T47D (cell line): ENCODE data around the gene ZBTB7B.

Experiments
- DNase-seq, 2 experiments: peaks; one replicate each; pipeline versions ENCODE4 v3.0.0 to v3.0.0-alpha.2; 2011 to 2012; ENCODE audit warnings: low read depth in 1 of 2, low spot score in 1 of 2
- JUND ChIP-seq: IDR thresholded peaks from 2 replicates; pipeline ENCODE4 v1.6.1; 2012; ENCODE audit warnings: low read depth
- in situ Hi-C: cut with HindIII; loops from 2 replicates; pipeline ENCODE4 v1.10.0; 2016; ENCODE audit warnings: low sequenced_read_pairs, low pct_unique_long_range_greater_than_20kb

Gene ZBTB7B

DNA sequence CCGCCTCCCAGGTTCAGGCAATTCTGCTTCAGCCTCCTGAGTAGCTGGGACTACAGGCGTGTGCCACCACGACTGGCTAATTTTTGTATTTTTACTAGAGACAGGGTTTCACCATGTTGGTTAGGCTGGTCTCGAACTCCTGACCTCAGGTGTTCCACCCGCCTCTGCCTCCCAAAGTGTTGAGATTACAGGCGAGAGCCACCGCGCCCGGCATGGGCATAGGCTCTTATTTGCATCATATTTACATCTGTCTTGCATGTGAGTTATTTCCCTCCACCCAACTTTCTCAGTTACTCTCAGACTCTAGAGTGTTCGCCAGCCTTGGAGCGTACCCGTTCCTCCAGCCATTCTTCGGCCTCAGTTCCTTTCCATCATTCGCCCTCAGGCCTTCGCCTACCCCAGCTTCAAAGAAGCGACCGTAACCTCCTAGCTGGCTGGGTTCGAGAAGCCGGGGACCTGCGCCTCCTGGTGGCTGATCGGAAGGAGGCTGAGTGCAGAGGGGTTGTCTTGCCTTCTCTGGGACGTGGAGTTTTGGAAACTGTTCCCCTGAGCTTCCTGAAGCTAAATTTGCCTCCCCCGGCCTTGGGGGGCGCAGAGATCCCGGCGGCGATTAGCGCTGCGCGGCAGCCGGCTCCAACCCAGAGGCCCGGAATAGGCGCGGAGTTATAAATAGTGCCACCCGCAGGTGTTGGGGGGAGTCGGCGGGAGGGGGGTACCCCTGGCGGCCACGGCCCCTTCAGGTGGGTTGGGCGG lies 3.6 kb upstream of the ZBTB7B start:
- no peak for TF ChIP-seq JUND
- in situ Hi-C loops = no loop called here
- peak; percentile 68 to 88 for DNase-seq

DNA sequence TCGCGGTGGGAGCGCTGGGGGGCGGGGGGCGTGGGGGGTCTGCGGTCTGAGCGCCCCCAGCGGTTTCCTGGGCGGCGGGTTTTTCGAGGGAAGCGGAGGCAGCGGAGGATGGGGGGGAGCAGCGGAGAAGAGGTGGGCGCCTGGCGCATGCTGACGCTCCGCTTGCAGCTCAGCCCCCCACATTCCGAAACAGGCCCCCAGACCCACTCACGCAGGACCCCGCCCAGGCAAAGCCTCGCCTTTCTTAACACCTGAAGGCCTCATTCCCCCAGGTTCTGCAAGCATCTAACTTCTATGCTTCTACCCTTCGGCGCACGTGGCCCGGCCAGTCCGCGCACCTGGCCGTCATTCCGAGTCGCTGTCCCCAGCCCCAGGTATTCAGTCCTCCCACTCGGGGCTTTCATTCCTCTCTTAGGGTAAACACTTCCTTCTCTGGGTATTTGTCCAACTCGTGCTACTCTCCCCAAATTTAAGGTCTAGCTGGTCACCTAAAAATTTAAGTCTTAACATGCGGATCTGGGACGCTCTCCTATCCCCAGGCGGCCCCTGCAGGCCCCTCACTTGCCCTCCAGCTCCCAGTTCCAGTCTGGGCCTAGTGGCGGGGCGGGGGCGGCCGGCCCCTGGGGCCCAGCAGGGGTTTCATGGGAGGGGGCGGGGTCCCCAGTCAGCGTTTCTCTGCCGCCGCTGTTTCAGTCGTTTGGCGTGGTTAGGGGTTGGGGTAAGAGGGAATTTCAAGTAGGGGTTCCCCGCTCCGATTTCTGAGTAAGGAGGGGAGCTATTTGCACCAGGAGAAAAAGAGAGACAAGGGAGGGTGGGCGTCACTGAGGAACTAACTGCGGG lies 2.8 kb upstream of the ZBTB7B start:
- no peak for TF ChIP-seq JUND
- DNase-seq = peak; percentile 59 to 87
- in situ Hi-C loops = no loop called here

DNA sequence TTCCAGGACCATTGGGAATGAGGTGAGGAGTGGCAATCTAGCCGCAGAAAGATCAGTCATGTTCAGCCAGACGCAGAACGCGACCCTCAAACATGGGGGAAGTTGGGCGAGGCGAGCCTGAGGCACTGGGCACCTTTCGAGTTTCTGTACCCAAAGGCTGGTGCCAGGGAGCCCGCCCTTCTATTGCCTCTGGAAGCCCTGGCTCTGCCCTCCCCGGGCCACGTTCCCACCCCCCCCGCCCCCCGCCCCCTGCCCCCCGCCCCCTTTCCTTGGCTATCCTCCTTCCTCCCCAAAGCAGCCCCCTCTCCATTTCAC lies 2.2 kb upstream of the ZBTB7B start:
- no peak for DNase-seq
- TF ChIP-seq JUND = no peak
- in situ Hi-C loops = no loop called here

DNA sequence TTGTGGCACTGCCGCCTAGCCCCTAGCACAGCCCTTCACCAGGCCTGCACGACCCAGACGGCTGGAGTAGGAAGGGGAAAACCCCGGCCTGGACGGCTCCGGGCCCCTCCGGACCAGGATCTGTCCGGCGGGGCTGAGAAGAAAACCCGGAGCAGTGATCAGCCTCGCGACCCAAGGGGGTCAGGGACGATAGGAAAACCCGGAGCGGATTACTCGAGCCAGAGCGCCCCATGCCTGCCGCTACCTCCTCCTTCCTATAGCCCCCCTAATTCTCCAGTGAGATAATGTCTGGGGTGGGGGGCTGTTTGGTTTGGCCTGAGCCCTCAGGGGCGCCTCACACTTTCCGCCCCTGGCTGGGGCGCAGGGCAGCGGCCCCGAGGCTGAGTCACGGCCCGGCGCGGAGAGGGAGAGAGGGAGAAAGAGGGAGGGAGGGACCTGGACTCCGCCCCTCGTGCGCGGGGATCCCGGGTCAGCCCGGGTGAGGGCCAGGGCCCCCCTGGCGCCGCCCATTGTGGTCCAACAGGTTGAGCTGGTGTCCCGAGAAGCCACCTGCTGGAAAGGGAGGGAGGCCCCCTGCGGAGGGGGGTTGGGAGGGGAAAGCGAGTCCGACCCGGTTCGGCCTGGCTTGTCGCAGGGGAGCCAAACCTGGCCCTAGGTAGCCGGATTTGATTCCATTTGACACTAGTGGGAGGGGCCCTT lies 1.7 kb upstream of the ZBTB7B start:
- no peak; the same call in none of the 2 replicates for TF ChIP-seq JUND
- peak; percentile 87 to 100 for DNase-seq
- in situ Hi-C loops = no loop called here

GRCh38 chr1:155001425-155001674 lies 1.3 kb upstream of the ZBTB7B start:
- no peak for DNase-seq
- no peak for TF ChIP-seq JUND
- in situ Hi-C loops = no loop called here

DNA sequence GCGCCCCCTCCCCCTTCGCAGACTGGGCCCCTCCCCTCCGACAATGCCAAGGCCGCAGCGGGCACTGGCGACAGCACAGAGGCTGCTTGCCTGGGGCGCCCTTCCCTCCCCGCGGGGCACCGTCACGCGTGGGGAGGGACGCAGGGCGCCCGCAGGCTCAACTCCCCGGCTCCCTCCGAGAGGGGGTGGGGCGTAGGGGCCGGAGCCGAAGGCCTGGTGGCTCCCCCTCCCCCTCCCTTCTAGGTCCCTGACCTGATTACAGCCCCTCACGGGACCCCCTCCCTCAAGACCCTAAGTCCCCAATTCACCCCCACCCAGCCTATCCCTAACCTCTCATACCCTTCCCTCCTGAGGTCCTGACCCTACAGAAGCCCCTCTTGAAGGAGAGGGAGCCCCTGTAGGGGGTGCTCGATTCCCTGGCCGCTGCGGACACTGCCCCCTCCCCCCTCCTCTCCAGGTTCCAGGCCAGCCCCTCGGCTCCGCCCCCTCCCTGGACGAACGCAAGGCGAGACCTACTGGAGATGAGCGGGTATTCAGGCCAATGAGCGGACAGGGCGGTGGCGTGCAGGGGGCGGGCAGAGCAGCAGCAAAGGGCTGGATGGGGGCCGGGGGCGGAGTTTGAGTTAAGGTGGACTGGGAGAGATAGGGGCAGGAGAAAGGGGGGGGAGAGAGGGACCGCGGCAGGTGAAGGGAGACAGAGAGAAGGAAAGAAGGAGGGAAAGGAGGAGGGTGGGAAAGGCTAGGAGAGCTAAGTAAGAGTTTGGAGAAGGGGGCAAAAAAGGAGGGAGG lies 733 bp upstream of the ZBTB7B start:
- DNase-seq = peak; percentile 97 to 100
- in situ Hi-C loops = no loop called here
- no peak for TF ChIP-seq JUND

- TF ChIP-seq JUND = no peak
- no peak for DNase-seq
- in situ Hi-C loops = no loop called here
Observed at GRCh38 chr1:155003227-155003765, 694 bp downstream of the ZBTB7B start.

- DNase-seq = peak in 1 of 2 experiments; percentile 72
- no peak for TF ChIP-seq JUND
- in situ Hi-C loops = no loop called here
Observed at GRCh38 chr1:155003766-155004351, 1.3 kb downstream of the ZBTB7B start.

- no peak for DNase-seq
- in situ Hi-C loops = no loop called here
- TF ChIP-seq JUND = no peak
Observed at GRCh38 chr1:155004352-155005075, 1.9 kb downstream of the ZBTB7B start.

GRCh38 chr1:155005076-155006011 lies 2.7 kb downstream of the ZBTB7B start:
- no peak for TF ChIP-seq JUND
- in situ Hi-C loops = no loop called here
- peak in 1 of 2 experiments; percentile 58 for DNase-seq

- peak in 1 of 2 experiments; percentile 72 for DNase-seq
- TF ChIP-seq JUND = no peak
- in situ Hi-C loops = no loop called here
Observed at GRCh38 chr1:155006601-155007101, 4.0 kb downstream of the ZBTB7B start.
